Head of caudate nucleus (tissue), 42 donors: ENCODE results near the gene SORCS2.

Experiments
- DNase-seq, 42 donors: peaks; one replicate each; pipeline versions ENCODE4 v3.0.0 to v3.0.0-alpha.2; 2020 to 2021; ENCODE audit warnings: mixed read lengths in 7 of 42
- intact Hi-C: fragments of 100-400 bp; cut with DNase I; formaldehyde crosslinking; loops from one replicate; pipeline ENCODE4 v1.15.0; 2022

Gene SORCS2

DNA sequence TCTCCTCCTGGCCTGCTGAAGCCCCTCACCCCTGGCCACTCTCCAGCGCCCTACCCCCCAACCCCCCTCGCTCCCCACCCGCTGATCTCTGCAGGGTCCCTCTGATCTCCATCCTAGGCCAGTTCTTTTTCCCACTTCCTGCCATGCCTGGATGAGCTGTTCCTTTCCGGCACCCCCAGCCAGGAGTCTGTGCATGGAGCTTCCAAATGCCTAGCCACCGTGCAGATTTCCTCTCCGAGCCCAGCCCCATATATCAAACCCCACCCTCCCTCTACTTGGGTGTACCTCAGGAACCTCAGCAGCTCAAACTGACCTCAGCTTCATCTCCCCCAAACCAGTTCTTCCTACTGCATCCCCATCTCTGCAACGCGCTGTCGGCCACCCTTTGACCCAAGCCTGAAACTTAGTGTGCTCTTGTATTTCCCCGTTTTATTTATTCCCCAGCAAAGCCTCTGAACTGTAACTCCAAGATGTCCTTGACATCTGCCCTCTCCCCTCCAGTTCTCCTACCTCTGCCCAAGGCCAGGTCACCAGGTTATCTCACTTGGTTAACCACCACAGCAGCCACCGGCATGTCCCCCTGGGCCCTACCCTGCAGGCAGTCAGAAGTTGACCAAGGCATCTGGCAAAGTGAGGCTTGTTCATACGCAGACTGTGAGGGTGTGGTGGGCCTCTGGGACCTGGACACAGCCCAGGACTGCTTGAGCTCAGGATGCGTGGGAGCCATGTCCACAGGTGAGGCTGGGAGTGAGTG, 437.3 kb downstream of the SORCS2 start:
- DNase-seq: no peak
- intact Hi-C loops: no loop called here

- peak; percentile 39 to 94 (median 72) for DNase-seq
- intact Hi-C loops: no loop called here
These were observed 438.4 kb downstream of the SORCS2 start for GRCh38 chr4:7630568-7631287.

DNA sequence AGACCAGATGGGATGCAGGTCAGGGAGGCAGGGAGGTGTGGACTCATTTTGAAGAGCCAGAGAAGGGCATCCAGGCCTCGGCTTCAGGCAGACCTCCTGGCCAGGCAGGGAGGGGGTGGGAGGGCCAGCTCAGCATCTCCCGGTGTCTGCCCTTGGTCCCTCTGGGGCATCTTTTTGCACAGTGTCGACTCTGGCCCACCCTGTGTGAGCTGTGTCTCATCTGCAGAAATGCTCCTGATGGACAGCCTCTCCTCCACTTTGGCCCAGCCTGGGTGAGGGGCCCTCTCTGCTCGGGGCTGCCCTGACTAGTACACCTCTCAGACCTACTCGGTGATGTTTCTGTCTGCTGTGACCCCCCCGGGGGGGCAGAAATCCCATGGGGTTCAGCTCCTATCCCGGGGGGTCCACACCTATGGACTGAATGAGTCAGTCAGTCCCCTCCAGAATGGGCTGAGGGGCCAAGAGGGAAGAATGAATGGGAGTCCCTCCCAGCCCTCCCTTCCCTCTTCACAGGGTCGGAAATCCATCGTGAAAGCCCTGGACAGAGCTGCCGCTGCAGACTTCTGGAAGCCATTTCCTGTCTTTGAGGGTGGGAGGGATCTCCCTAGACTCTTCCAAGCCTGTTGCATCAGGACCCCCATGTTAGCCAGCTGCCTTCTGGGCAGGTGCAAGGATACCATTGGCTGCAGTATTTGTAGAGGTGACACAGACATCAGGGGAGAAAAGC, 439.1 kb downstream of the SORCS2 start:
- no peak for DNase-seq
- intact Hi-C loops: no loop called here

- intact Hi-C loops: no loop called here
- no peak for DNase-seq
These were observed 440.0 kb downstream of the SORCS2 start for GRCh38 chr4:7632341-7632740.

GRCh38 chr4:7632971-7633370, 440.6 kb downstream of the SORCS2 start:
- no peak for DNase-seq
- intact Hi-C loops: no loop called here

- intact Hi-C loops: no loop called here
- DNase-seq: no peak
These were observed 442.4 kb downstream of the SORCS2 start for GRCh38 chr4:7634661-7635251.

GRCh38 chr4:7635445-7636239, 443.3 kb downstream of the SORCS2 start:
- intact Hi-C loops: no loop called here
- no peak for DNase-seq

DNA sequence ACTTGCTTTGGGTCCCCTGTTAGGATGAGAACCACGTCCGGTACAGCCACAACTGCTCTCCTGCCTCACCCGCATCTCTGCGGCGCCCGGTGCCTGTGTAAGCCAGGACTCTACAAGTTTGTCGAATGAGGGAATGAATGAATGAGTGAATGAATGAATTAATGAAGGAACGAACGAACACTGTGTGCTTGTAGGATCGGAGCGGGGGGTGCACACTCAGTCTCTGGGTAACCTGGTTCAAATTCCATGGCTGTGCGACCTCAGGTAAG, 443.8 kb downstream of the SORCS2 start:
- intact Hi-C loops: no loop called here

DNA sequence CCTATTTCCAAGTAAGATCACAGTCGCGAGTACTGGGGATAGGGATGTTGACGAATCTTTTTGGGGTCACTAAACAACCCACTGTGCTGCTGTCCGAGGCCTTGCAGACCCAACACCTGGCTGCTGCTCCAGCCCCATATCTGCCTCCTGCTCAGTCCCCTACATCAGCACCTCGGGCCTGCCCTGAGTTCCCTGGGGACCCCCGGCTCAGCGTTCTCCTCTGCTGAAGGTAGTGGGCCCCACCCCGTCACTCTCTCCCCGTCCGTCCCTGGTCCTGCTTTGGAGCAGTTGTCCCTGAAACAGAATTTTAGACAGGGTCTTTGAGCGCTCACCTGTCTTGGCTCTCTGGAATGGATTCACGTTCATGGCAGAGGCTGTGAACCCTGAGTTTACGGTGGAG, 444.8 kb downstream of the SORCS2 start:
- intact Hi-C loops: no loop called here
- DNase-seq: no peak

More for the DNA sequence above, 443.8 kb downstream of the SORCS2 start:
- DNase-seq: no peak

DNA sequence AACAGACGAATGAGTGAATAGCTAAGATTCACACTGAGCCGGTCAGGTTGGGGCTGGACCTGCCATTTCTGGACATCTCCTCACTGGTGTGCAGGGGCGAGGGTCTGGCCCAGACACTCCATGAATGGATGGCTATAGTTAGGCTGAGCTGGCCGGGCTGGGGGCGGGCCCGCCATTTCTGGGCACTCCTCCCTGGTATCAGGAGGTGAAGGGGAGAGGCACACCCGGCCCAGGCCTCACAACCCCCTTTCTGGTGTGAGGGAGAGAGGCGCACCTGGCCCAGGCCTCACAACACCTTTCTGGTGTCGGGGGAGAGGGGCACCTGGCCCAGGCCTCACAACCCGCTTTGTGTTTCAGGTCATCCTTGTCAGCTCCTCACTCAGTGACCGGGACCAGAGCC, 445.6 kb downstream of the SORCS2 start:
- no peak for DNase-seq
- intact Hi-C loops: no loop called here

- intact Hi-C loops: no loop called here
- DNase-seq: no peak
These were observed 446.2 kb downstream of the SORCS2 start for GRCh38 chr4:7638489-7638888.

GRCh38 chr4:7638984-7639789, 446.8 kb downstream of the SORCS2 start:
- no peak for DNase-seq

DNA sequence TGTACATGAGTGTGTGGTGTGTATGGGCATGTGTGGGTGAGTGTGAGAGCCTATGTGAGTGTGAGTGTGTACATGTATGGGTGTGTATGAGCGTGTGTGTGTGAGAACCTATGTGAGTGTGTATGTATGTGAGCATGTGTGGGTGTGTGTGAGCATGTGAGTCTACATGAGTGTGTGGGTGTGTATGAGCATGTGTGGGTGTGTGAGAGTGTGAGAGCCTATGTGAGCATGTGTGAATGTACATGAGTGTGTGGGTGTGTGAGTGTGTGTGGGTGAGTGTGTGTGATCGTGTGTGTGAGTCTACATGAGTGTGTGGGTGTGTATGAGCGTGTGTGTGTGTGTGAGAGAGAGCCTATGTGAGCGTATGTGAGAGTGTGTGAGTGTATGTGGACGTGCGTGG, 447.8 kb downstream of the SORCS2 start:
- DNase-seq: no peak
- intact Hi-C loops: no loop called here

More at GRCh38 chr4:7638984-7639789, 446.8 kb downstream of the SORCS2 start:
- intact Hi-C loops: no loop called here

- no peak for DNase-seq
- intact Hi-C loops: no loop called here
These were observed 449.4 kb downstream of the SORCS2 start for GRCh38 chr4:7641712-7642111.

DNA sequence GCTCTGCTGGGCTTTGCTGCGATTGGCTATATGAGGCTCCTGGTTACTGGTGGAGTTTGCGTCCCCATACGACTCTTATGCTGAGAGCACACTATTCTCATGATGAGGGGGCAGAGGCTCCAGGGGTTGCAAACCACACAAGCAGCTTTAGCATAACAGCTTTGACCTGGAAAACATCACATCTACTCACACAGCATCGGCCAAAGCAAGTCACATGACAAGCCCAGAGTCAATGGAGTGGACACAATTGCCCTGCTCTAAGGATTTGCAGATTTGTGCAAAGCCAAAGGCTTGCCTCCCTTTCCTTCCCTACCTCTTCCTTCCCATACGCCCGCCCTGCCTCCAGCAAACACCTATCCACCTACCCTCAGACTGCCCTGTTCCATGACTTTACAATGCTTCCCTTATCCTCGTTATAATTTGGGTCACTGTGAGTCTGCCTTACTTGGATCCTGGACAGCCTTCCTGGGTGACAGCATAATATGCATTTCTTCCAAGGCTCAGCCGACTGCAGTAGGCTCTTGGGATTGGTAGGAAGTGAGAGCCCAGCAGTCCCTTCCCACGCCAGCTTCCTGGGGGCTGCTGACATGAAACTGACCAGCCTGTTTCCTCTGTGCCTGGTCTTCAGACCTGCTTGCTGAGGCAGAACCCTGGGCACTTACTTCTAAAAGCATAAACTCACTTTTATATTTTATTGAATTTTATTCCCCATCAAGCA, 450.6 kb downstream of the SORCS2 start:
- peak in 2 of 42 donors; percentile 29 to 37 for DNase-seq
- intact Hi-C loops: no loop called here

DNA sequence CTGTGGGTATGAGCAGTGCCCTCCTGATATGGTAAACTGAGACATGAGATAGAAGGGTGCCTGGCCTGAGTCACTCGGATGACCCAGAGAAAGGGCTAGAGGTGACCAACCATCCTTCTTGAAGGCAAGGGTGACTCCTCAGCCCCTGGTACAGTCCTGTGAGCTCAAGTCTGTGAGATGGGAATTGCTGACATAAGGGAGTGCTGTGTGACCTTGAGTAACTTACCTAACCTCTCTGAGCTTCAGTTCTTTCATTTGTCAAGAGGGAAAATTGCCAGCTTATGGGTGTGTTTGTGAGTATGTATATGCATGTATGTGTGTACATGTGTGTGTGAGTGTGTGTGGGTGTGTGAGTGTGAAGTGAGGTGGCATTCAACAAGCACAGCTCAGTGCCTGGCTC, 452.8 kb downstream of the SORCS2 start:
- no peak for DNase-seq
- intact Hi-C loops: no loop called here

- DNase-seq: no peak
- intact Hi-C loops: no loop called here
These were observed 453.6 kb downstream of the SORCS2 start for GRCh38 chr4:7645956-7646355.
